Activated T-cell treated with anti-CD3 and anti-CD28 coated beads for 24 hours (primary cell): Measurements from ENCODE around the gene MAPK8IP1.

Experiments
- DNase-seq: peaks from one replicate; pipeline ENCODE4 v3.0.0-alpha.2; 2020; ENCODE audit warnings: low read depth

The MAPK8IP1 gene

DNA sequence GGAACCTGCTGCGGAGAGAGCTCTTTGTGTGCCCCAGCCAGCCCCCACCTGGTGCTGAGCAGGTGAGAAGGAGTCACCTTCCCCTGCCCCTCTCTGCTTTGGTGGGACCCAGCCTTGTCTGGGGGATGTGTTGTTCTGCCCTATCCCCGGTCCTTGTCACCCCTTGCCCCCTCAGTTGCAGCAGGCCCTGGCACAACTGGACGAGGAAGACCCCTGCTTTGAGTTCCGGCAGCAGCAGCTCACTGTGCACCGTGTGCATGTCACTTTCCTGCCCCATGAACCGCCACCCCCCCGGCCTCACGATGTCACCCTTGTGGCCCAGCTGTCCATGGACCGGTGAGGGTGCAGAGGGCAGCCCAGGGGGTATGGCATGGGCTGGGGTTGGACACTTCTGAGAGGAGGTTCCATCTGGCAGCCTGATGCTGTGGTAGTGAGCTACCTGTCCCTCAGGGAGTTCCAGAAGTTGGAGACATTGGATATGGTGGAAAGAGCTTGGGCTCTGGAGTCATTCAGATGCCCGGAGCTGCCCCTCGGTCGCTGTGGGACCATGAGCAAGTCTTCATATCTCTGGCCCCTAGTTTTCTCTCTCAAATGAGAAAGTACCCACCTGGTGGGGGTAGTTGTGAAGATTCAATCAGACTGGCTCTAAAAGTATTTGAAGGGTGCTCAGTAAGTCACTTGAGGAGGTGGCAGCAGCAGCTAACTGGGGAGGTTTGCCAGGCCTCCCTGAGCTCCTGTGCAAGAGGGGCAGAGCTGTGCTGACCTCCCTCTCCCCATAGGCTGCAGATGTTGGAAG lies 41.3 kb downstream of the MAPK8IP1 start:
- no peak for DNase-seq

DNA sequence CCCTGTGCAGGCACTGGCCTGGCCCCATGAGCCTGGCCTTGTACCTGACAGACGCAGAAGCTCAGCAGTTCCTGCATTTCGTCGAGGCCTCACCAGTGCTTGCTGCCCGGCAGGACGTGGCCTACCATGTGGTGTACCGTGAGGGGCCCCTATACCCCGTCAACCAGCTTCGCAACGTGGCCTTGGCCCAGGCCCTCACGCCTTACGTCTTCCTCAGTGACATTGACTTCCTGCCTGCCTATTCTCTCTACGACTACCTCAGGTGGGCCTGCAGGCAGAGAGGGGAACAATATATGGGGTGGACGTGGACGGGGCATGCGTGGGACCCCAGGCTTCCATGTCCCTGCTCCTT lies 41.9 kb downstream of the MAPK8IP1 start:
- DNase-seq = no peak

GRCh38 chr11:45927684-45928413 lies 42.4 kb downstream of the MAPK8IP1 start:
- DNase-seq = no peak

GRCh38 chr11:45928535-45929215 lies 43.2 kb downstream of the MAPK8IP1 start:
- no peak for DNase-seq

DNA sequence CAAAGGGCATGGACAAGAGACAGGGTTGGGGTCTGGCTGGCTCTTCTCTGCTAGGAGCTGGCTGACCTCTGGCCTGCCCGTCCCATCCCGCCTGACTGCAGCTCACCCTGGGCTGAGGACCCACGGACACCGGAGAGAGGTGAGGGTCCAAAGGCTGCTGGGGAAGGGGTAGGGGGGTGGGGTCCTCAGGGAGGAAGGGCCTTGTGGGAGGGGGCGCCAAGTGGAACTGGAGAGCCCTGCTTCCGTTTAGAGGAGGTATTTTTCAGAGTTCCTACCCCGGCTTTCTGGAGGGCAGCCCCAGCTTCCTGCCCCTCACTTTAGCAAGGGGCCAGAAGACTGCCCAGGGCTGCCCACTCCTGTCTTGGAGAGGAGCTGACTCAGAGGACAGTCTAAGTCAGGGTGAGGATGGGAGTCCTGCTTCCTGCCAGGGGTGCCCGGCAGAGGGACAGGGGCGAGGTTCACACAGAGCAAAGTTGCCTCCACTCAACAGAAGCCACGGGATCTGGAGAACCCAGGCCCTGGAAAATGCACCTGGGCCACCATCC lies 44.1 kb downstream of the MAPK8IP1 start:
- DNase-seq = no peak

DNA sequence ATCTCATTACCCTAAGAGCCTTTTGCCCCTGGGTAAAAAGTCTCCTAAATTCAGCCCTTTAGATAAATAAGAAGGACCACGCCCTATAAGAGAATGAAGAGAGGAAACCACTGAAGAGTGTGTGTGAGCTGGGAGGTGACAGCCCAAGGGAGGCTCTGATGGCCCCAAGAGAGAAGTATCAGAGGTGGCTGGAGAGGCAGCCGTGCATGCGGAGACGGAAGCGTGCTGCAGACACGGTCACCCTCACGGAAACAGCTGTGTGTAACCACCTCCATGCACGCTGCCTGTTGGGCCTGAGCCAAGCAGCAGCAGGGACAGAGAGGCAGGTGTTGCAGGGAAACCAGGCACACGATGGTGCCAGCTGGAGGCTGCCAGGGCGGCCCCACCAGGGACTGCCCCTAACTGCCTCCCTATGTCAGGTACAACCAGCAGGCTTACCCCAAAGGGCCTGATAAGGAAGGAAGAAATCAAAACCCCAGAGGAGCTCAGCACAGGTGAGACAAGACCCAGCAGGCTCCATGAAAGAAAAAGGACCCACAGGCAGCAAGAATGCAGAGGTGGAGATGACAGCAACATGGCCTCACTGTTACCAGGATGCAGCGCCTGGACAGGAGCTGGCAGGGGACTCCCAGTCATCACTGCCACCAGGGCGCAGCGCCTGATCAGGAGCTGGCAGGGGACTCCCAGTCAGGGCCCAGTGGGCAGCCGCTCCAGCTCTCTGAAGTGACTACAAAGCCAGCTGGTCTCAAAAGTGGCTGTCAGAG lies 44.8 kb downstream of the MAPK8IP1 start:
- no peak for DNase-seq

- DNase-seq = no peak
Measured at GRCh38 chr11:45930951-45931570, 45.6 kb downstream of the MAPK8IP1 start.

GRCh38 chr11:45931739-45932138 lies 46.3 kb downstream of the MAPK8IP1 start:
- no peak for DNase-seq

DNA sequence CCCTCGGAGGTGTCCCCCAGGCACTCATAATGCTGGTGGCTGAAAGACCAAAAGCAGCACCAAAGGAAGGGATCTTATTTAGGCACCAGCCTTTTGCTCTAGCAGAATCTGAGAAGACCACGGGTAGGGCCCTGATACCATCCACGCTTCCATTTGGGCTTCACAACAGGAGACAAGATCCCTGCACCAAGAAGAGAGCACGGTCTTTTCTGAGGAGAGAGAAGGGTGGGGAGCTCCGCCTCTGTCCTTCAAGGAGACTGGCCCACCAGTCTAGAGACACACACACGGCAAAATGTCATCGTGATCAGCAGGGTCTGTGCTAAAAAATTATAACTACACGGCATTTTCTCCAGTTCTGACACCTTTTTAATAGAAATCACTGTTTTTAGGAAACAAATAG lies 46.8 kb downstream of the MAPK8IP1 start:
- no peak for DNase-seq

GRCh38 chr11:45933131-45933831 lies 47.8 kb downstream of the MAPK8IP1 start:
- no peak for DNase-seq

GRCh38 chr11:45933846-45934579 lies 48.6 kb downstream of the MAPK8IP1 start:
- DNase-seq = no peak

GRCh38 chr11:45934580-45935318 lies 49.3 kb downstream of the MAPK8IP1 start:
- no peak for DNase-seq

- no peak for DNase-seq
Measured at GRCh38 chr11:45935349-45936064, 50.1 kb downstream of the MAPK8IP1 start.

DNA sequence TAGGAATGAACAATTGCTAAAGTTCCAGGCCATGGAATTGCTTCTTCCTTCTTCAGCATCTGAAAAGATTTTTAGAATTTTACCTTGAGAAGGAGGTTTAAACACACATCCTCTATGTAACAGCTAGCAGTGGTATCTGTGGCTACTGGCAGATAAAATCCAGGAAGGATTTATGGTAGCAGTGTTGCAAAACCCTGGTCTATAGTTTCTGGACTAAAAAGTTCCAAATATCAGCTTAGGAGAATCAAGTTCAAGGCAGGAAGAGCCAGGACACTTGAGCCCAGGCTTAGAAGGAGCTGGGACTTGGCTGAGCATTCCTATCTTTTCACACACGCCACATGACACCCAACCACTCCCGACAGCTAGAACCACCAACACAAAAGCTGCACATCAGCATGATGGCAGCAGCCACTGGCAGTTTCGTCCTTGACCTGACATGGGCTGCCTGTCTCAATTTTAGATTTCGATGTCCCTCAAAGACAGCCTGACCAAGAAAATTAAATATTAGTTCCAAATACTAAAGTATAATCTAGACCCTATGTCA lies 51.1 kb downstream of the MAPK8IP1 start:
- no peak for DNase-seq

- DNase-seq = no peak
Measured at GRCh38 chr11:45937916-45938315, 52.5 kb downstream of the MAPK8IP1 start.

GRCh38 chr11:45939836-45940235 lies 54.4 kb downstream of the MAPK8IP1 start:
- DNase-seq = no peak

GRCh38 chr11:45941285-45941684 lies 55.8 kb downstream of the MAPK8IP1 start:
- no peak for DNase-seq

GRCh38 chr11:45942381-45942780 lies 56.9 kb downstream of the MAPK8IP1 start:
- no peak for DNase-seq
